Motor neuron (in vitro differentiated cells): ENCODE data around the gene GBF1. TPM values are rescaled to one million over a fixed set of nuclear protein-coding genes. Genes with fewer than 3 reads are reported as not detected.

ENCODE experiments used
- ATAC-seq, 8 experiments: fragments of 200-7000 bp; cut with Tn5 transposase; replicated peaks in 6 of 8; 2 replicates each; pipeline ENCODE4 v1.8.0; 2021; ENCODE audit warnings: mild to moderate bottlenecking in 8 of 8, moderate library complexity in 8 of 8
- H3K27ac ChIP-seq, 2 donors: fragments of 250-450 bp; sonication (Bioruptor Pico); 2 replicates each; pipeline ENCODE4 v1.9.0; 2021; ENCODE audit warnings: antibody characterized with exemption in 2 of 2, mild to moderate bottlenecking in 2 of 2, moderate library complexity in 1 of 2
- H3K4me1 ChIP-seq, 2 donors: fragments of 250-450 bp; sonication (Bioruptor Pico); replicated peaks in 1 of 2; 2 replicates each; pipeline ENCODE4 v1.6.1; 2021; ENCODE audit warnings: antibody characterized with exemption in 2 of 2, mild to moderate bottlenecking in 2 of 2, moderate library complexity in 1 of 2
- H3K4me3 ChIP-seq, 5 donors: fragments of 250-450 bp; sonication (Bioruptor Pico); 2 replicates each; pipeline ENCODE4 v1.9.0; 2021; ENCODE audit warnings: antibody characterized with exemption in 5 of 5, mild to moderate bottlenecking in 5 of 5, moderate library complexity in 4 of 5
- WGBS, 10 experiments: fragments of 450-650 bp; shearing (Covaris generic); methylation state at CpG; one replicate each; pipeline ENCODE4 v1.0.0; 2022; 5-methylcytosine and 5-hydroxymethylcytosine counted together
- in situ Hi-C, 9 experiments: fragments of 400-800 bp; cut with MboI; loops; one replicate each; pipeline ENCODE4 v1.15.0; 2021; ENCODE audit warnings: low sequenced_read_pairs in 9 of 9, low pct_unique_long_range_greater_than_20kb in 2 of 9; ENCODE audit not compliant: unreplicated experiment in 9 of 9
- total RNA-seq, 8 experiments: library from RNA; unstranded; fragments of 300-600 nt; gene quantifications; 2 replicates each; pipeline versions ENCODE4 v1.2.3 to v1.2.4, GENCODE V29; 2022

GBF1 gene
- total RNA-seq, 8 experiments from 2014 or later: 28.4 to 47.8 (median 39.1) TPM

DNA sequence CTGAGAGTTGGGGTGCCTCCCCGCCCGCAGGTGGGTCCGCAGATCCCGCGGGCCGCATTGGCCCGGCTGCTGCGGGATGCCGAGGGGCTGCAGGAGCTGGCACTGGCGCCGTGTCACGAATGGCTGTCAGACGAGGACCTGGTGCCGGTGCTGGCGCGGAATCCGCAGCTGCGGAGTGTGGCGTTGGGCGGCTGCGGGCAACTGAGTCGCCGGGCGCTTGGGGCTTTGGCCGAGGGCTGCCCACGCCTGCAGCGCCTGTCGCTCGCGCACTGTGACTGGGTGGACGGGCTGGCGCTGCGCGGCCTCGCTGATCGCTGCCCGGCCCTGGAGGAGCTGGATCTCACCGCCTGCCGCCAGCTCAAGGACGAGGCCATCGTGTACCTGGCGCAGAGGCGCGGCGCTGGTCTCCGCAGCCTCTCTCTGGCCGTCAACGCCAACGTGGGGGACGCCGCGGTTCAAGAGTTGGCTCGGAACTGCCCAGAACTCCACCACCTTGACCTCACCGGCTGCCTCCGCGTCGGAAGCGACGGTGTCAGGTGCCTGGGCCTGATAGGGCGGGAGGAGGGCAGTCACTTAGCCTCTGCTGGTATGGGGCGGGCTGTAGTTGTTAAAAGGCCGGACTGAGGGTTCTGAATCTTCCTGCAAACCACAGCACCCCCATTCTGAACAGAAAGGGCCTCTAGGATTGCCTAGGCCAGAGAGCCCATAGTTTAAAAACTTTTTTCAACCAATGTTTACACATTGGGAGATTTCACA lies 176.6 kb downstream of the GBF1 start:
- 0 to 20% (median 0%) methylated on average over 1 to 14 of the region's 62 CpGs; no CpG with 5 or more reads in 5 of the 10 experiments for WGBS, 10 experiments
- in situ Hi-C loops: no loop called here
- peaks cover 19 to 20% of the 10 kb centered on the region in 2 donors for H3K4me1 ChIP-seq
- ATAC-seq: peak in 2 of 8 experiments; percentile 3 to 4
- H3K4me3 ChIP-seq: peak overlapping the region; percentile 54 to 83 (median 65)
- peak overlapping the region; percentile 94 for H3K27ac ChIP-seq

DNA sequence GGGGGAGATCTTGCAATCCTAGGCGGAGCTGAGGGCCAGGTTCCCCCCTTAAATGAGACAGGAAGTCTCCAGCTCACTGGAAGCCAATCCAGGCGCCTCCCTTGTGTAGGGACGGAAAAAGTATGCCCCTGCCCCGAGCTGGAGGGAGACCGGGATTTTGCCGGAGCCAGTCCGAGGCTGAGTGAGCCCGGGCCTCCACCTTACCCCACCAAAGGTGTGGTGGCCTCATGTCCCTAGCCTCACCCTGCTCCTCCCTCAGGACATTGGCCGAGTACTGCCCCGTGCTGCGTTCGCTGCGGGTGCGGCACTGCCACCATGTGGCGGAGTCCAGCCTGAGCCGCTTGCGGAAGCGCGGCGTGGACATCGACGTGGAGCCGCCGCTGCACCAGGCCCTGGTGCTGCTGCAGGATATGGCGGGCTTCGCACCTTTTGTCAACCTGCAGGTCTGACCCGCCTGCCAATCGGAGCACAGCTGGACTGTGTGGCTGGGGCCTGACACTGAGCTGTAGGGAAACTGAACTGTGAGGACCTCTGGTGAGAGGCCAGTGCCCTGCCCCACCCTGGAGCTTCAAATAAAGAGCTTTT lies 177.3 kb downstream of the GBF1 start:
- WGBS, 10 experiments: 0 to 19% (median 12%) methylated on average over 1 to 15 of the region's 28 CpGs; no CpG with 5 or more reads in 4 of the 10 experiments
- in situ Hi-C loops: no loop called here
- H3K4me1 ChIP-seq: peaks cover 14 to 18% of the 10 kb centered on the region in 2 donors
- peak overlapping the region; percentile 54 to 83 (median 65) for H3K4me3 ChIP-seq
- H3K27ac ChIP-seq: peak overlapping the region in 1 of 2 donors; percentile 78
- peak; percentile 16 to 51 (median 22) for ATAC-seq

DNA sequence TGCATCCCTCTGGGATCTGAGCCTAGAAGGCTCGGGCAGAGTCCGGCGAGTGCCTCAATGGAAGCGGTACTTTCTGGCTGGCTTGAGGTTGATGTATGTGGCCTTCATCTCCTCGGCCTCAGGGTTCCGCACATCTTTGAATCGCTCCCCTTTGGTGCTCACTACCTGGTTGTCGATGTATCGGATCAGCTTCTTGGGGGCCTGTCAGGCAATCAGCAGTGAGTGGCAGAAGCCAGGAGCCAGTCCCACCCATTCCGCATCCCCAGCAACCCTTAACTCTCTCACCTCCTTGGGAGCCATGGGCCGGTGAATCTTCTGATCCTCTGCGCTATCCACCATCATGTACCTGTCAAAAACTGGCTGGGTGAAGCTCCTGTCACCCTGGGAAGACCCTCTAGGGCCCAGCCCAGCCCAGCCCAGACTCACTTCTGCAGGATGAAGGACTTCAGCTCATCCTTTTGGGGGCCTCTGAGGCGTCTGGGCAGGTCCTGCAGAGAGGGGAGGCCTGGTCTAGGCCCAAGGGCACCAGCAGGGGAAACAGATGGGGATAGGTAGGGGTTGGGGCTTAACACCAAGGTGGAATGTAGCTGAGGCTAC lies 178.1 kb downstream of the GBF1 start:
- in situ Hi-C loops: no loop called here
- H3K4me1 ChIP-seq: peaks cover 10 to 12% of the 10 kb centered on the region in 2 donors
- no peak overlapping the region for H3K27ac ChIP-seq
- ATAC-seq: no peak
- no peak overlapping the region for H3K4me3 ChIP-seq
- 79 to 85% methylated on average over 3 to 6 of the region's 13 CpGs; no CpG with 5 or more reads in 8 of the 10 experiments for WGBS, 10 experiments

DNA sequence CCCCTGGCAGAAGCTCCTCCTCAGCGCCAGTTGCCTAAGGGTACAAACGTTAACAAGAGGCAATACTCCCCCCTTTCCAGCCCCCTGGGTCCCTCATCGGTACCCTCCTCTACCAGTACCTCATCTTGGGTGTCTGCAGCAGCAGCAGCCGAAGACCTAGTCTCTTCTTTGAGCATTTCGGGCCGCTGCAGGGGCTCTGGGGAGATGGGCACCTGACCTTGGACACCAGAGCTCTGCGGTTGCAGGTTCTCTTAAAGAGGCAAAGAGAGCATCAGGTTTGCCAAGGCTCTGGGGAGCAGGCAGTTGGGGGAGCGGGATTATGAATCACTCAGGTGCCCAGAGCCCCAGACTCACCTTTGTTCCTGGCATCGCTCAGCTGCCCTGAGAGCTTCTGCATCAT lies 178.8 kb downstream of the GBF1 start:
- ATAC-seq: no peak
- no peak overlapping the region for H3K4me3 ChIP-seq
- peaks cover 10 to 12% of the 10 kb centered on the region in 2 donors for H3K4me1 ChIP-seq
- in situ Hi-C loops: no loop called here
- WGBS, 10 experiments: 71 to 100% (median 80%) methylated on average over 1 to 7 of the region's 9 CpGs; no CpG with 5 or more reads in 5 of the 10 experiments
- H3K27ac ChIP-seq: no peak overlapping the region

DNA sequence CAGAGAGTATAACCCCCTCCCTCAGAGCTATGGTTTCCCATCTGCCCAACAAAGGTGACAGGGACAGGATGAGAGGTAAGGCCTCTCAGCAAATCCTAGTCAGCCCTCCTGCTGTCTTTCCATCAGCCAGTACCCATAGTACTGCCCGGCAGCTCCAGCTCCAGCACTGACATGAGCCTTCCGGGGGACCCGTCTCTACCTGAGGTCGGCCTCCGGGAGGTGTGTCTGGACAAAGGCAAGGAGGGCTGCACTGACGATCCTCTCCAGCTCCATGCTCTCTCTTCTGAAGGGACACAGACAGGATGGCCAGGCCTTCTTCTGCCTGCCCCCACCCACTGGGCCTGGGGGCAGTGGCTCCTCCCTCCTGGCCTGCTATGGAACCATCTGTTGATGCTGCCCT lies 179.6 kb downstream of the GBF1 start:
- no peak for ATAC-seq
- in situ Hi-C loops: no loop called here
- peaks cover 12 to 13% of the 10 kb centered on the region in 2 donors for H3K4me1 ChIP-seq
- no peak overlapping the region for H3K4me3 ChIP-seq
- H3K27ac ChIP-seq: no peak overlapping the region
- 100% methylated on average over 1 to 2 of the region's 6 CpGs; no CpG with 5 or more reads in 8 of the 10 experiments for WGBS, 10 experiments

DNA sequence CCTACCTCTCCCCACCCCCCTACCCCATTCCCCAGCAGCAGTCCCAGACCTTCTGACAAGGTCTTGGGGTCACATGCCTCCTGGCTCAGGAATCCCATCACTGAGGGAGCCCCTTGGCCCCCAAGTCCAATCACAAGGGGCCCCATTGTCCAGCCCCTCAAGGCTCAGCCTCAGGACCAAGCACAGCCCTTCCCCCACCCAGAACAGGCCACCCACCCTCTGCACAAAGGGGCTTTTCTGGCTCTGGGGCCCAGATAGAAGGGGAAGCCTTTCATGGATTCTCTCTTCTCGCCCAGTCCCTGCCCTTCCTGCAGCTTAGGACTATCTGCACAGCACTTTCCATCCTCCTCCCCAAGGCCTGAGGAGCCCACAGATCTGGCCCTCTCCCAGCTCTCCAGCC lies 180.1 kb downstream of the GBF1 start:
- peaks cover 12 to 13% of the 10 kb centered on the region in 2 donors for H3K4me1 ChIP-seq
- in situ Hi-C loops: no loop called here
- no peak overlapping the region for H3K27ac ChIP-seq
- no peak for ATAC-seq
- 67% methylated on average over 1 of the region's 1 CpG; no CpG with 5 or more reads in 9 of the 10 experiments for WGBS, 10 experiments
- H3K4me3 ChIP-seq: no peak overlapping the region

DNA sequence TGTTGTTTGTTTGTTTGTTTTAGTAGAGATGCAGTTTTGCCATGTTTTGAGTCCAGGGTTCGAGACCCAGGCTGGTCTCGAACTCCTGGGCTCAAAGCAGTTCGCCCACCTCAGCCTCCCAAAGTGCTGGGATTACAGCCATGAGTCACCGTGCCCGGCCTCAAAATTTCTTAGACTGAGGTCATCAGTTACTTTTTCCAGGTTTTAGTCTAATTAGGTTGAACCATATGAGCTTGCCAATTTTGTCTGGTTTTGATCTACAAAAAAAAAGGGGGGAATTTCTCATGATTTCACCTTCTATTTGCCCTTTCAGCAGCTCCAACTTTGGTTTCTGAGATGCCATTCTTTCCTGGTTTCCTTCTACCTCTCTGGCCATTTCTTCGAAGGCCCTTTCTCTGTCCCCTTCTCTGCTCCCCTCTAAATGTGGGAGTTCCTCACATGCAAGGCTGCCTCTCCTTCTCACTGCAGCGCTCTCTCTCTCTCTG lies 181.5 kb downstream of the GBF1 start:
- no peak overlapping the region for H3K27ac ChIP-seq
- peaks cover 18 to 19% of the 10 kb centered on the region in 2 donors for H3K4me1 ChIP-seq
- WGBS, 10 experiments: 50 to 96% (median 89%) methylated on average over 2 to 7 of the region's 7 CpGs; no CpG with 5 or more reads in 1 of the 10 experiments
- no peak overlapping the region for H3K4me3 ChIP-seq
- ATAC-seq: no peak
- in situ Hi-C loops: no loop called here

DNA sequence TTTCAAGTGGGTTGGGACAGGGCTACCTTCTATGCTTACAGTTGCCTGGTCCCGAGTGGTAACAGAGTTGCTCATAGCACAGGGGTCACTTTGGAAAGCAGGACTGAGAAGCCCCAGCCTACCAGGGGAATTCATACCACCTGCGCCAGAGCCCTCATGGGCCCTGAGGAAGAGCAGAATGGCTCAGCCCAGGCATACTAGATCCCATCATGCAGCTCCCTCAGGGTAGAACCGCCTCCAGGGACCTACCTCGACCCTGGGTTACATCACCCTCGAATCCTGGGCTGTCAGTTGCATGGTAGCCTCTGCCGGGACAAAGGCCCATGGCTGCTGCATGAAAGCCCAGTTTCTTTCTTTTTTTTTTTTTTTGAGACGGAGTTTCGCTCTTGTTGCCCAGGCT lies 184.1 kb downstream of the GBF1 start:
- 50 to 100% (median 80%) methylated on average over 1 to 3 of the region's 8 CpGs; no CpG with 5 or more reads in 5 of the 10 experiments for WGBS, 10 experiments
- no peak for ATAC-seq
- Histone ChIP-seq H3K4me1 (peaks cover 11 to 14% of the 10 kb centered on the region in 2 donors), H3K27ac (no peak overlapping the region), H3K4me3 (no peak overlapping the region)
- in situ Hi-C loops: no loop called here

DNA sequence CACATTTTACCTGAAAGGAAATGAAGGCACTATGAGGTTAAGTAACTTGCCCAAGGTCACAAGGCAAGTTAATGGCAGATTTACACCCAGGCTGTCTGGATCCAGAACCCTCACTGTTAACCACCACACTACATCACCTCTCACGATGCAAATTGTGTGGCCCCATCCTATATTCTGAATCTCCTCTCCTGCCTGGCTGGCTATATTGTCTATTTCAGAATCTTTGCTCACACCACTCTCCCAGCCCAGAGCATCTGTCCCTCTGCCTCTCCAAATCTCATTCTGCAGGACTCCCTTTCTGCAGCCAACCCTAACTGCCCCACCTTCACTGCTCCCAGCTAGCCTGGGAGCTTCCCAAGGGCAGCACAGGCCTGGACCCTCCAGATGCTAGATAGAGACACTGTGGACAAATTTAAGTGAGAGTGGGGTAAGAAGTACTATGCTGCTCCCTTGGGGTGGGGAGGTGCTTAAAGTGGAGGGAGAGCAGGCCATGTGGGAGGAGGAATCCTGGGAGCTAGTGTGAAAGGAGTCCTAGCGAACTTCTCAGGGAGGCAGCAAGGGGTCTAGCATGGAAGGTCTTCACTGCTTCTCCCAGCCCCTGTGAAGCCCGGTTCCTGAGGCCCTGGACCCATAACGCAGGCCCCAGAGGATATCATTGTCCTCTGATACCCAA lies 186.3 kb downstream of the GBF1 start:
- WGBS, 10 experiments: 10 to 100% (median 21%) methylated on average over 1 to 3 of the region's 4 CpGs; no CpG with 5 or more reads in 6 of the 10 experiments
- peaks cover 11 to 21% of the 10 kb centered on the region in 2 donors for H3K4me1 ChIP-seq
- H3K27ac ChIP-seq: peak overlapping the region; percentile 80 to 84
- H3K4me3 ChIP-seq: peak overlapping the region; percentile 59 to 85 (median 73)
- in situ Hi-C loops: no loop called here
- peak in 6 of 8 experiments; percentile 6 to 21 (median 14) for ATAC-seq

Other genes with a start within 250 kb of the GBF1 start
- gene ARMH3, start 189.4 kb upstream of the GBF1 start, total RNA-seq: 10 to 100 TPM in 4 of 8 experiments, 1 to 10 TPM in 4; 5.5 to 18.3 (median 10.0) TPM
- 10 to 100 TPM in 6 of 8 experiments, 1 to 10 TPM in 2; 8.1 to 19.3 (median 13.6) TPM for gene HPS6, start 180.2 kb upstream of the GBF1 start, total RNA-seq
- gene LDB1, start 125.2 kb upstream of the GBF1 start, total RNA-seq: 100 to 1,000 TPM in 1 of 8 experiments, 10 to 100 TPM in 7; 36.7 to 132 (median 85.4) TPM
- gene PPRC1, start 112.5 kb upstream of the GBF1 start, total RNA-seq: 10 to 100 TPM in 7 of 8 experiments, 1 to 10 TPM in 1; 7.8 to 46.4 (median 15.3) TPM
- gene NOLC1, start 93.1 kb upstream of the GBF1 start, total RNA-seq: 100 to 1,000 TPM in 3 of 8 experiments, 10 to 100 TPM in 5; 63.5 to 149 (median 98.3) TPM
- gene ELOVL3, start 19.2 kb upstream of the GBF1 start, total RNA-seq: 1 to 10 TPM in 1 of 8 experiments, under 1 TPM in 5, not detected in 2; 0.13 to 1.8 (median 0.41) TPM
- gene PITX3, start 4.0 kb upstream of the GBF1 start, total RNA-seq: under 1 TPM in 4 of 8 experiments, not detected in 4; 0.05 to 0.33 (median 0.22) TPM
- 10 to 100 TPM in 5 of 8 experiments, 1 to 10 TPM in 3; 5.2 to 38.8 (median 11.8) TPM for gene NFKB2, start 150.2 kb downstream of the GBF1 start, total RNA-seq
- 10 to 100 TPM in 5 of 8 experiments, 1 to 10 TPM in 3; 5.9 to 55.8 (median 31.8) TPM for gene PSD, start 173.3 kb downstream of the GBF1 start, total RNA-seq
- 10 to 100 TPM in 4 of 8 experiments, 1 to 10 TPM in 4; 7.0 to 17.4 (median 11.6) TPM for gene FBXL15, start 175.3 kb downstream of the GBF1 start, total RNA-seq
- 10 to 100 TPM; 47.3 to 99.0 (median 71.7) TPM for gene CUEDC2, start 187.0 kb downstream of the GBF1 start, total RNA-seq
- 1 to 10 TPM in 2 of 8 experiments, under 1 TPM in 5, not detected in 1; 0.38 to 2.3 (median 0.87) TPM for gene C10orf95, start 206.0 kb downstream of the GBF1 start, total RNA-seq